Loucy (cell line): ENCODE results near the gene DCAF17.
"Not testable (repeated sequence)": the region's sequence is repeated elsewhere in the genome, so short reads cannot be mapped to it uniquely, and the experiment has no call there.

Experiments
- H2AFZ ChIP-seq: fragments of 200-600 bp; sonication (generic); 2 replicates; pipeline ENCODE4 v1.6.0; 2016; ENCODE audit warnings: antibody characterized with exemption, mild to moderate bottlenecking, low read length, moderate library complexity
- H3F3A ChIP-seq: fragments of 200-600 bp; 2 replicates; pipeline ENCODE4 v1.6.0; 2016; ENCODE audit warnings: antibody characterized with exemption, low read depth, mild to moderate bottlenecking
- H3K27me3 ChIP-seq: fragments of 200-600 bp; sonication (generic); 2 replicates; pipeline ENCODE4 v1.6.1; 2014; ENCODE audit warnings: low read length, mild to moderate bottlenecking; ENCODE audit not compliant: insufficient read depth, poor library complexity, severe bottlenecking
- H3K36me3 ChIP-seq: fragments of 200-600 bp; sonication (generic); 2 replicates; pipeline ENCODE4 v1.6.1; 2016; ENCODE audit warnings: low read length; ENCODE audit not compliant: insufficient read depth
- H3K4me1 ChIP-seq: fragments of 200-600 bp; sonication (generic); 2 replicates; pipeline ENCODE4 v1.5.1; 2014; ENCODE audit warnings: low read length, mild to moderate bottlenecking; ENCODE audit not compliant: insufficient read depth, poor library complexity, severe bottlenecking
- H3K4me2 ChIP-seq: fragments of 200-600 bp; sonication (generic); 2 replicates; pipeline ENCODE4 v1.6.0; 2014; ENCODE audit warnings: antibody characterized with exemption, low read length, low read depth, mild to moderate bottlenecking; ENCODE audit not compliant: poor library complexity, severe bottlenecking
- H3K4me3 ChIP-seq: fragments of 200-600 bp; sonication (generic); 2 replicates; pipeline ENCODE4 v1.5.1; 2014; ENCODE audit warnings: low read length, mild to moderate bottlenecking, mixed read lengths; ENCODE audit not compliant: poor library complexity, severe bottlenecking
- H3K79me2 ChIP-seq: fragments of 200-600 bp; sonication (generic); 2 replicates; pipeline ENCODE4 v1.6.1; 2014; ENCODE audit warnings: low read length; ENCODE audit not compliant: insufficient read depth
- H3K9ac ChIP-seq: fragments of 200-600 bp; sonication (generic); 2 replicates; pipeline ENCODE4 v1.6.0; 2014; ENCODE audit warnings: mild to moderate bottlenecking, low read depth, low read length, moderate library complexity; ENCODE audit not compliant: poor library complexity, severe bottlenecking
- H3K9me2 ChIP-seq: fragments of 200-600 bp; sonication (generic); replicated peaks from 2 replicates; pipeline ENCODE4 v1.6.1; 2016; ENCODE audit warnings: low read depth, low read length, mixed read lengths
- H3K9me3 ChIP-seq: fragments of 200-600 bp; sonication (generic); 2 replicates; pipeline ENCODE4 v1.6.1; 2014; ENCODE audit warnings: mild to moderate bottlenecking, antibody characterized with exemption, low read length, low read depth; ENCODE audit not compliant: insufficient read depth
- H4K20me1 ChIP-seq: fragments of 200-600 bp; sonication (generic); 2 replicates; pipeline ENCODE4 v1.6.0; 2014; ENCODE audit warnings: antibody characterized with exemption, low read length, mild to moderate bottlenecking; ENCODE audit not compliant: insufficient read depth, poor library complexity, severe bottlenecking
- CTCF ChIP-seq: fragments of 200-600 bp; sonication (generic); conservative IDR thresholded peaks from 2 replicates; pipeline ENCODE4 v1.5.1; 2014; ENCODE audit warnings: mild to moderate bottlenecking, antibody characterized with exemption, low read length
- EZH2phosphoT487 ChIP-seq: fragments of 200-600 bp; IDR thresholded peaks from 2 replicates; pipeline ENCODE4 v1.6.1; 2018; ENCODE audit warnings: antibody characterized with exemption, mild to moderate bottlenecking, moderate library complexity, borderline replicate concordance

DCAF17 gene

DNA sequence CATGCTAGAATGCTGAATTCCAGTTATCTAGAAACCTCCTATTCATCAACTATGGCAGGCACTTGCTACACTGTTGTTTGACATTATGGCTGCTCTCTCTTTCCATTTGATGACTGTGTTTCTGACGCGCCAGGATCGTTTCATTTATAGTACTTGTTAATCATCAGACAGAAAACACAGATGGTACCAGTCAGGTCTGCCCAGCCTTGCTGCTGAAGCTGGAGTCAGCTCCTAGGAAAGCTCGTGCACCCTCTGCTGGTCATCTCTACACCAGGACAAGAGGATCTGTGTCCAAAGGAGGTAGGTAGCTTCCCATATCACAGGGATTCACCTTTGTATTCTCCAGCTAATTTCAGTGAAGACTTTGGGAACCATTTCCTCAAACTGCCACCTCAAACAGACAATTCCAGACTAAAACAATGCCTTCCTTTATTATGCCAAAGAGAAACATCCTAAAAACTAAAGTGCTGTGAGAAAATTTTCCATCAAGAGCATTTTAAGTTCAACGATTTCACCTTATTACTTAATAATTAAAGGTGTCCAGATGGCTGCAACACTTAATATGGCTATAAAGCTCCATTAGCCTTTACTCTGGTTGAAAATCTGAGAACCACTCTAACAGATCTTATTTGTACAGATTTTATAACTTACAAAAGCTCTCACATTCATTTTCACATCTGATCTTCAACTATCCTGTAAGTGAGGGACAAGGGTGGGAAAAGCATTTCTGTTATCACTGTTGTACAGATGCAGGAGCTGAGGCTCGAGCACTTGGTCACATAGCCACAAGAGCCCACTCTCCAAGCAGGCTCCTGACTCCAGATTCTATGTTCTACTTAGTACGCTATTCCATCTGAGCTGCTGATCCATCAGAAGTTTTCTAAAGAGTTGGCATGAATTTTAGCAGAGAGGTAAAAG is 17.8 kb upstream of the DCAF17 start:
- TF ChIP-seq CTCF (peak; percentile 95), EZH2phosphoT487 (no peak)
- H3K9me3 ChIP-seq: no peaks in the 10 kb centered on the region
- peak overlapping the region; percentile 55 for H3K4me3 ChIP-seq
- peaks cover 34% of the 10 kb centered on the region for H3K4me1 ChIP-seq
- no peaks in the 10 kb centered on the region for H3K27me3 ChIP-seq
- peak overlapping the region; percentile 76 for H2AFZ ChIP-seq
- no peaks in the 10 kb centered on the region for H3K9me2 ChIP-seq
- peaks cover 3% of the 10 kb centered on the region for H3F3A ChIP-seq
- no peaks in the 10 kb centered on the region for H3K79me2 ChIP-seq
- peak overlapping the region; percentile 53 for H3K4me2 ChIP-seq
- peak overlapping the region; percentile 6 for H3K9ac ChIP-seq
- H3K36me3 ChIP-seq: no peaks in the 10 kb centered on the region
- H4K20me1 ChIP-seq: no peaks in the 10 kb centered on the region

- Histone ChIP-seq H4K20me1 (no peaks in the 10 kb centered on the region), H2AFZ (no peak overlapping the region), H3K27me3 (no peaks in the 10 kb centered on the region), H3K9me3 (peaks cover 16% of the 10 kb centered on the region; the same call in 1 of the 2 replicates), H3K4me1 (peaks cover 20% of the 10 kb centered on the region), H3K9me2 (no peaks in the 10 kb centered on the region), H3F3A (no peaks in the 10 kb centered on the region; the same call in 1 of the 2 replicates), H3K4me3 (no peak overlapping the region), H3K36me3 (0 out of 2 replicates have a peak, but pooled peaks cover 4% of the 10 kb centered on the region), H3K9ac (no peak overlapping the region), H3K79me2 (no peaks in the 10 kb centered on the region), H3K4me2 (no peak overlapping the region)
- no peak for TF ChIP-seq EZH2phosphoT487
- TF ChIP-seq CTCF: no peak
These were observed 14.7 kb upstream of the DCAF17 start for GRCh38 chr2:171419333-171419732.

DNA sequence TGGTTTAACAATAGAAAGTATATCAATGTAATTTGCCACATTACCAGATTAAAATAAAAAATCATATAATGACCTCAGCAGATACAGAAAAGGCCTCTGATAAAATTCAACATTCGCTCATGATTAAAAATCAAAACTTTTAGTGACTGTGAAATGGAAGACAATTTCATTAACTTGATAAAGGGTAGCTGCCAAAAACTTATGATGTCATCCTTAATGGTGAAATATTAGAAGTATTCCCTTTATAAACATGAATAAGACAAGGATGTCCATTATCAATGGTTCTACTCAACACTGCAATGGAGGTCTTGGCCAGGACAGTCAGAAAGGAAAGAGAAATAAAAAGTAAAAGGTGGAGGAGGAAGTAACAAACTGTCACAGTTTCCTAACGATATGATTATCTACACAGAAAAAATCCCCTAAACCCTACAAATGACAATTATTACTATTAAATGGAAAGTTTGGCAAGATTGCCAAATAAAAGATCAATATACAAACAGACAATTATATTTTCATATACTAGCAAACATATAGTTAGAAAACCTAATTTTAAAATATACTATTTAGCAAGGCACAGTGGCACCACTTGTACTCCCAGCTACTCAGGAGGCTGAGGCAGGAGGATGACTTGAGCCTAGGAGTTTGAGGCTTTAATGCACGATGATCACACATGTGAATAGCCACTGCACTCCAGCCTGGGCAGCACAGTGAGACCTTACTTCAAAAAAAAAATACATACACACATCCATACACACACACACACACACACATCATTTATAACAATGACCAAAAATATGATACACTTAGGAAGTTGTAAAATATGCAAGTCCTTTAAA is 13.1 kb upstream of the DCAF17 start:
- no peaks in the 10 kb centered on the region for H3K79me2 ChIP-seq
- peak overlapping the region; percentile 39 for H3K4me2 ChIP-seq
- H3K36me3 ChIP-seq: 0 out of 2 replicates have a peak, but pooled peaks cover 4% of the 10 kb centered on the region
- no peak overlapping the region for H3K9ac ChIP-seq
- no peaks in the 10 kb centered on the region for H4K20me1 ChIP-seq
- peaks cover 16% of the 10 kb centered on the region for H3K4me1 ChIP-seq
- peaks cover 24% of the 10 kb centered on the region; the same call in 1 of the 2 replicates for H3K9me3 ChIP-seq
- no peak overlapping the region for H3K4me3 ChIP-seq
- H3K9me2 ChIP-seq: no peaks in the 10 kb centered on the region
- H3F3A ChIP-seq: no peaks in the 10 kb centered on the region; the same call in 1 of the 2 replicates
- H2AFZ ChIP-seq: no peak overlapping the region
- no peak for TF ChIP-seq EZH2phosphoT487
- no peak for TF ChIP-seq CTCF
- no peaks in the 10 kb centered on the region for H3K27me3 ChIP-seq

GRCh38 chr2:171422710-171423495 is 11.1 kb upstream of the DCAF17 start:
- not testable (repeated sequence) for H3K9me2 ChIP-seq, H3K4me2 ChIP-seq, H3K4me3 ChIP-seq, H3F3A ChIP-seq, H3K36me3 ChIP-seq, H3K79me2 ChIP-seq, H3K27me3 ChIP-seq, H2AFZ ChIP-seq, H3K9ac ChIP-seq, H4K20me1 ChIP-seq
- H3K4me1 ChIP-seq: peaks cover 15% of the 10 kb centered on the region
- peaks cover 24% of the 10 kb centered on the region; the same call in 1 of the 2 replicates for H3K9me3 ChIP-seq
